ENCODE measurements around the gene ITGA5. TPM values are rescaled to one million over a fixed set of nuclear protein-coding genes. Genes with fewer than 3 reads are reported as not detected.
A peak's percentile ranks its signal among the peaks of the same experiment; 100 is the strongest.

Gene ITGA5
- total and polyA plus RNA-seq, 9 of the 15 experiments (the other 6 are each of a cell fraction or from before 2014, with no cell fraction given) = 9.1 to 82.1 (median 47.4) TPM

GRCh38 chr12:54352022-54352531 is 67.0 kb downstream of the ITGA5 start (continued):
- TF ChIP-seq ETV6 (IDR thresholded peaks at IDR 0.05; ENCODE audit: borderline replicate concordance in 1 of 2, low read depth in 2 of 2, low read length in 1 of 2) = no peak
- no peak for TF ChIP-seq ETV6 (CRISPR knock-in tag; IDR thresholded peaks at IDR 0.05; ENCODE audit: borderline replicate concordance)
- TF ChIP-seq IFI16 (CRISPR knock-in tag; IDR thresholded peaks at IDR 0.05) = no peak
- no peak for TF ChIP-seq SPI1 (IDR thresholded peaks at IDR 0.05; ENCODE audit: borderline replicate concordance, low read depth, low read length)
- no peak for TF ChIP-seq TRIM25 (IDR thresholded peaks at IDR 0.05; ENCODE audit: borderline replicate concordance)
- no peak for TF ChIP-seq HDAC6 (IDR thresholded peaks at IDR 0.05; ENCODE audit: low read depth, low read length)
- no peak for TF ChIP-seq GATA2 (CRISPR knock-in tag; IDR thresholded peaks at IDR 0.05)
- TF ChIP-seq AFF4 (CRISPR knock-in tag; IDR thresholded peaks at IDR 0.05) = no peak
- TF ChIP-seq L3MBTL2 (IDR thresholded peaks at IDR 0.05) = no peak
- peak; percentile 47 for TF ChIP-seq SUPT5H (IDR thresholded peaks at IDR 0.05)
- no peak for TF ChIP-seq ZNF124 (CRISPR knock-in tag; IDR thresholded peaks at IDR 0.05)
- TF ChIP-seq ZKSCAN1 (IDR thresholded peaks at IDR 0.05; ENCODE audit: low read depth, low read length) = no peak
- TF ChIP-seq MTA2 (IDR thresholded peaks at IDR 0.05; ENCODE audit: low read depth) = no peak
- TF ChIP-seq BCOR (IDR thresholded peaks at IDR 0.05) = no peak
- no peak for TF ChIP-seq MXD1 (CRISPR knock-in tag; IDR thresholded peaks at IDR 0.05; ENCODE audit: borderline replicate concordance, poor library complexity, severe bottlenecking)
- TF ChIP-seq CREM (IDR thresholded peaks at IDR 0.05; ENCODE audit: low read depth) = peak; percentile 57
- no peak for TF ChIP-seq SMC3 (conservative IDR thresholded peaks at IDR 0.05; ENCODE audit: insufficient read depth, low read depth, low read length)
- no peak for TF ChIP-seq KHSRP (IDR thresholded peaks at IDR 0.05)
- peak in 1 of 2 experiments; percentile 33; a peak in 1 of 4 replicates for TF ChIP-seq KDM1A (IDR thresholded peaks at IDR 0.05)
- TF ChIP-seq CTCF (IDR thresholded peaks at IDR 0.05 in 2 of 3, conservative IDR thresholded peaks at IDR 0.05 in 1 of 3; ENCODE audit: insufficient read depth in 2 of 3, low read depth in 1 of 3, low read length in 3 of 3) = no peak
- TF ChIP-seq MAFF (IDR thresholded peaks at IDR 0.05; ENCODE audit: low read length) = no peak
- no peak for TF ChIP-seq HNRNPL (IDR thresholded peaks at IDR 0.05; ENCODE audit: low read depth, low read length)
- TF ChIP-seq SRSF3 (IDR thresholded peaks at IDR 0.05; ENCODE audit: insufficient read depth, low read length) = no peak
- no peak for TF ChIP-seq WHSC1 (IDR thresholded peaks at IDR 0.05; ENCODE audit: low read length)
